ENCODE measurements around the gene ARL2. TPM values are rescaled to one million over a fixed set of nuclear protein-coding genes. Genes with fewer than 3 reads are reported as not detected.

Gene ARL2
- polyA plus RNA-seq, 3 donors: 34.3 to 40.4 (median 34.4) TPM

DNA sequence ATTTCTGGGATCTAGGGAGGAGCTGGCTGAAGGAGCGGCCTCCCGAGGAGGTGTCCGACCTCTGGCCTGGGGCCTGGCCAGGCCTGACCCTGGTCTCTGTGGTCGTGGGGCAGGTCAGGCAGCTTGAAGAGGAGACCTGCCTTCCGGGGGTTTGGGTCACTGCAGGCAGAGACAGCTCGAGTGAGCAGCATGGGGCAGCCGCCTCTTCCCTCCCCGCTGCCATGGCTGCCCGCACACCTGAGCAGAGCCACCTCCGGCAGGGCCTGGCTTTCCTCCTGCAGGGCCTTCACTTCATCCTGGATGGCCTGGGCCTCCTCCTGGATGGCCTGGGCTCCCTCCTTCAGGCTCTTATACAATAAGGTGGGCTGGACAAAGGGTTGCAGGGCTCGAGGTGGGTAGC, 52.4 kb downstream of the ARL2 start:
- Mint-ChIP-seq H3K4me1 (peaks cover 19% of the 10 kb centered on the region), H3K4me3 (no peak overlapping the region), H3K36me3 (no peaks in the 10 kb centered on the region), H3K27me3 (ENCODE audit: low read depth in 3 of 3) (peaks cover 3 to 7% (median 4%) of the 10 kb centered on the region in 3 donors), H3K9me3 (peaks cover 0 to under 1% (median 0%) of the 10 kb centered on the region in 7 donors), H3K27ac (no peak overlapping the region)
- H3K4me1 ChIP-seq (ENCODE audit: control insufficient read depth in 1 of 2, insufficient read depth in 2 of 2, low read length in 2 of 2): peaks cover 5 to 8% of the 10 kb centered on the region in 2 donors
- H3K27me3 ChIP-seq (ENCODE audit: control insufficient read depth in 2 of 2, insufficient read depth in 2 of 2, low read length in 2 of 2): no peaks in the 10 kb centered on the region
- H3K4me2 ChIP-seq (replicated peaks; ENCODE audit: extremely low read depth, low read length, poor library complexity, severe bottlenecking): no peak overlapping the region
- intact Hi-C loops (cut with micrococcal nuclease): no loop called here
- H3K79me2 ChIP-seq (ENCODE audit: insufficient read depth, low read length): no peaks in the 10 kb centered on the region
- H4K20me1 ChIP-seq (ENCODE audit: insufficient read depth, low read length): no peaks in the 10 kb centered on the region
- H3K9ac ChIP-seq (ENCODE audit: insufficient read depth, low read length, poor library complexity, severe bottlenecking): no peak overlapping the region
- DNase-seq: no peak
- no peak overlapping the region for H2AFZ ChIP-seq (ENCODE audit: insufficient read depth, low read depth, low read length, poor library complexity, severe bottlenecking)
- WGBS (ENCODE audit: insufficient coverage): 97% methylated on average over 9 of the region's 11 CpGs
- H3K9me3 ChIP-seq (replicated peaks in 1 of 2; ENCODE audit: control insufficient read depth in 1 of 2, insufficient read depth in 1 of 2, low read length in 2 of 2): no peaks in the 10 kb centered on the region
- TF ChIP-seq CTCF (IDR thresholded peaks at IDR 0.05): no peak
- H3K36me3 ChIP-seq (replicated peaks in 1 of 2; ENCODE audit: control insufficient read depth in 1 of 2, insufficient read depth in 2 of 2, low read length in 2 of 2): no peaks in the 10 kb centered on the region
- no peak overlapping the region for H3K27ac ChIP-seq (ENCODE audit: low read depth in 1 of 2, low read length in 2 of 2)
- no peak overlapping the region for H3K4me3 ChIP-seq (replicated peaks in 1 of 3; ENCODE audit: low read depth in 2 of 3, low read length in 3 of 3)

GRCh38 chr11:65066805-65067291, 52.9 kb downstream of the ARL2 start:
- TF ChIP-seq CTCF (IDR thresholded peaks at IDR 0.05): no peak
- H3K9me3 ChIP-seq (replicated peaks in 1 of 2; ENCODE audit: control insufficient read depth in 1 of 2, insufficient read depth in 1 of 2, low read length in 2 of 2): no peaks in the 10 kb centered on the region
- no peak overlapping the region for H3K27ac Mint-ChIP-seq
- no peaks in the 10 kb centered on the region for H3K27me3 ChIP-seq (ENCODE audit: control insufficient read depth in 2 of 2, insufficient read depth in 2 of 2, low read length in 2 of 2)
- peaks cover 14% of the 10 kb centered on the region for H3K4me1 Mint-ChIP-seq
- no peak overlapping the region for H3K4me3 Mint-ChIP-seq
- peaks cover 5 to 6% of the 10 kb centered on the region in 2 donors for H3K4me1 ChIP-seq (ENCODE audit: control insufficient read depth in 1 of 2, insufficient read depth in 2 of 2, low read length in 2 of 2)
- no peak overlapping the region for H2AFZ ChIP-seq (ENCODE audit: insufficient read depth, low read depth, low read length, poor library complexity, severe bottlenecking)
- H3K9ac ChIP-seq (ENCODE audit: insufficient read depth, low read length, poor library complexity, severe bottlenecking): no peak overlapping the region
- no peaks in the 10 kb centered on the region for H4K20me1 ChIP-seq (ENCODE audit: insufficient read depth, low read length)
- H3K4me2 ChIP-seq (replicated peaks; ENCODE audit: extremely low read depth, low read length, poor library complexity, severe bottlenecking): no peak overlapping the region
- H3K27me3 Mint-ChIP-seq (ENCODE audit: low read depth in 3 of 3): peaks cover 3 to 6% (median 4%) of the 10 kb centered on the region in 3 donors
- intact Hi-C loops (cut with micrococcal nuclease): no loop called here
- no peaks in the 10 kb centered on the region for H3K36me3 ChIP-seq (replicated peaks in 1 of 2; ENCODE audit: control insufficient read depth in 1 of 2, insufficient read depth in 2 of 2, low read length in 2 of 2)
- H3K79me2 ChIP-seq (ENCODE audit: insufficient read depth, low read length): no peaks in the 10 kb centered on the region
- DNase-seq: no peak
- H3K4me3 ChIP-seq (replicated peaks in 1 of 3; ENCODE audit: low read depth in 2 of 3, low read length in 3 of 3): no peak overlapping the region
- no peaks in the 10 kb centered on the region for H3K36me3 Mint-ChIP-seq
- H3K27ac ChIP-seq (ENCODE audit: low read depth in 1 of 2, low read length in 2 of 2): no peak overlapping the region
- H3K9me3 Mint-ChIP-seq: no peaks in the 10 kb centered on the region
- WGBS (ENCODE audit: insufficient coverage): 100% methylated on average over 3 of the region's 4 CpGs
